SK-N-SH (cell line): ENCODE measurements around the gene RPS5. TPM values are rescaled to one million over a fixed set of nuclear protein-coding genes. Genes with fewer than 3 reads are reported as not detected.

ENCODE experiments used
- polyA plus RNA-seq, 3 experiments: library from polyadenylated mRNA; depleted of rRNA; stranded (reverse); fragments of >200 nt; gene quantifications; 2 replicates each; pipeline ENCODE4 v1.2.3, GENCODE V29; 2012
- small RNA-seq, 7 experiments: library from RNA; depleted of rRNA; stranded (forward); fragments of <200 nt; gene quantifications; one replicate each; pipeline ENCODE3, GENCODE V24; 2012

Gene RPS5
- polyA plus RNA-seq, 1 of the 3 experiments (the other 2 are of a cell fraction), result 4,334 TPM

Small RNA genes lying within 50 kb of the gene (small RNA-seq; reads per million reads assigned to genes)
- gene MIR4754 (0 to 0.20 (median 0) reads per million in 7 experiments), gene RNA5SP473 (0 to 1.5 (median 0.64) reads per million in 7 experiments)

Other genes with a start within 250 kb of the RPS5 start
- gene ZNF329, start 236.5 kb upstream of the RPS5 start, polyA plus RNA-seq (2012; rRNA removed), result 3.6 and 5.0 TPM in 2 replicates
- gene ZNF274, start 204.2 kb upstream of the RPS5 start, polyA plus RNA-seq (2012; rRNA removed), result 3.1 and 4.0 TPM in 2 replicates
- gene ZNF544, start 158.4 kb upstream of the RPS5 start, polyA plus RNA-seq (2012; rRNA removed), result 0.58 and 0.89 TPM in 2 replicates
- 1.4 and 1.8 TPM in 2 replicates for gene ZNF8, start 108.3 kb upstream of the RPS5 start, polyA plus RNA-seq (2012; rRNA removed)
- 69.4 and 85.3 TPM in 2 replicates for gene ERVK3-1, start 81.9 kb upstream of the RPS5 start, polyA plus RNA-seq (2012; rRNA removed)
- gene ZSCAN22, start 60.3 kb upstream of the RPS5 start, polyA plus RNA-seq (2012; rRNA removed), result 2.3 and 2.9 TPM in 2 replicates
- gene A1BG, start 33.8 kb upstream of the RPS5 start, polyA plus RNA-seq (2012; rRNA removed), result 61.4 and 62.6 TPM in 2 replicates
- 1.0 and 1.1 TPM in 2 replicates for gene ZNF497, start 24.5 kb upstream of the RPS5 start, polyA plus RNA-seq (2012; rRNA removed)
- 1.2 and 1.6 TPM in 2 replicates for gene ZNF837, start 6.2 kb upstream of the RPS5 start, polyA plus RNA-seq (2012; rRNA removed)
- 0.13 TPM in 1 of 2 replicates, not detected in the other for gene RNF225, start 8.4 kb downstream of the RPS5 start, polyA plus RNA-seq (2012; rRNA removed)
- gene ZNF584, start 21.4 kb downstream of the RPS5 start, polyA plus RNA-seq (2012; rRNA removed), result 9.4 and 12.0 TPM in 2 replicates
- 1.3 and 1.9 TPM in 2 replicates for gene ZNF132, start 52.9 kb downstream of the RPS5 start, polyA plus RNA-seq (2012; rRNA removed)
- gene ZNF324B, start 64.4 kb downstream of the RPS5 start, polyA plus RNA-seq (2012; rRNA removed), result 2.9 and 3.8 TPM in 2 replicates
- 5.6 and 6.0 TPM in 2 replicates for gene ZNF324, start 79.8 kb downstream of the RPS5 start, polyA plus RNA-seq (2012; rRNA removed)
- 6.9 and 7.0 TPM in 2 replicates for gene ZNF446, start 89.1 kb downstream of the RPS5 start, polyA plus RNA-seq (2012; rRNA removed)
- 50.5 and 57.3 TPM in 2 replicates for gene SLC27A5, start 124.7 kb downstream of the RPS5 start, polyA plus RNA-seq (2012; rRNA removed)
- 7.9 and 11.3 TPM in 2 replicates for gene ZBTB45, start 132.5 kb downstream of the RPS5 start, polyA plus RNA-seq (2012; rRNA removed)
- gene TRIM28, start 156.8 kb downstream of the RPS5 start, polyA plus RNA-seq (2012; rRNA removed), result 321 and 594 TPM in 2 replicates
- gene CHMP2A, start 167.8 kb downstream of the RPS5 start, polyA plus RNA-seq (2012; rRNA removed), result 308 and 381 TPM in 2 replicates
- 109 and 135 TPM in 2 replicates for gene UBE2M, start 171.3 kb downstream of the RPS5 start, polyA plus RNA-seq (2012; rRNA removed)
- 31.8 and 38.4 TPM in 2 replicates for gene MZF1, start 186.1 kb downstream of the RPS5 start, polyA plus RNA-seq (2012; rRNA removed)